K562 (cell line): Measurements from ENCODE around the gene SVIL. TPM values are rescaled to one million over a fixed set of nuclear protein-coding genes. Genes with fewer than 3 reads are reported as not detected.

Source experiments
- polyA plus RNA-seq, 8 experiments: library from polyadenylated mRNA; depleted of rRNA in 4 of 8; stranded (reverse) in 5 of 8; unstranded in 3 of 8; fragments of >200 nt; fragmentation: Nextera tagmentation in 2 of 8; fragmentation: Illumina TruSeq in 1 of 8; extraction: Ambion mirVana in 2 of 8; extraction: Trizol in 1 of 8; gene quantifications; 2 replicates each; pipeline versions ENCODE4 v1.2.1 to v1.2.3, GENCODE V29; 2011 to 2014; ENCODE audit warnings: inconsistent platforms in 1 of 8, missing spikeins in 1 of 8
- total RNA-seq, 7 experiments: library from RNA; depleted of rRNA in 6 of 7; stranded (reverse); fragments of >200 nt in 6 of 7; fragmentation: Illumina TruSeq in 2 of 7; extraction: Trizol in 2 of 7; gene quantifications; 2 replicates each; pipeline versions ENCODE4 v1.2.1 to v1.2.3, GENCODE V29; 2011 to 2021; ENCODE audit warnings: low replicate concordance in 1 of 7
- TF ChIP-seq, protein P1 (sequence below): fragments of 450-650 bp; IDR thresholded peaks from 2 replicates; pipeline ENCODE4 v1.6.1; 2016; ENCODE audit warnings: low read depth

The SVIL gene
- total and polyA plus RNA-seq, 9 of the 15 experiments (the other 6 are each of a cell fraction or from before 2014, with no cell fraction given): under 0.01 to 0.18 (median 0.05) TPM; not detected in 3

DNA sequence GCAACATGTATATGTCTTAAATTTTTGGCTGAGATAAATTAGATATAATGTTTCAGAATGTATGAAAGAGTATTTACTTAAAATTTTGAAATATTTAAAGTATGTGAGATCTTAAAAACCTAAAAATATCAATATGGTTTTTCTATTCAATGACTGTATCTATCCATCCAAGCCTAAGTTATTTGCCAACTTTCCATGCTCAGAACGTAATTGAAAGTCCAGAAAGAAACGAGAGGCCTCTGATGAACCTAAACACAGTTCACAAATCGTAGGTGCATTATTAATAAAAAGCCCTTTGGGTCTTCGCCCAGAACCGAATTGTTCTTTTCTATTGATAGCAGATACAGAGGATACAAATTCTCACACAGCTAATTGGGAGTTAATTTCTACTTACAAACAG, 6.5 kb downstream of the SVIL start (continued):
- TF ChIP-seq, protein P1, sequence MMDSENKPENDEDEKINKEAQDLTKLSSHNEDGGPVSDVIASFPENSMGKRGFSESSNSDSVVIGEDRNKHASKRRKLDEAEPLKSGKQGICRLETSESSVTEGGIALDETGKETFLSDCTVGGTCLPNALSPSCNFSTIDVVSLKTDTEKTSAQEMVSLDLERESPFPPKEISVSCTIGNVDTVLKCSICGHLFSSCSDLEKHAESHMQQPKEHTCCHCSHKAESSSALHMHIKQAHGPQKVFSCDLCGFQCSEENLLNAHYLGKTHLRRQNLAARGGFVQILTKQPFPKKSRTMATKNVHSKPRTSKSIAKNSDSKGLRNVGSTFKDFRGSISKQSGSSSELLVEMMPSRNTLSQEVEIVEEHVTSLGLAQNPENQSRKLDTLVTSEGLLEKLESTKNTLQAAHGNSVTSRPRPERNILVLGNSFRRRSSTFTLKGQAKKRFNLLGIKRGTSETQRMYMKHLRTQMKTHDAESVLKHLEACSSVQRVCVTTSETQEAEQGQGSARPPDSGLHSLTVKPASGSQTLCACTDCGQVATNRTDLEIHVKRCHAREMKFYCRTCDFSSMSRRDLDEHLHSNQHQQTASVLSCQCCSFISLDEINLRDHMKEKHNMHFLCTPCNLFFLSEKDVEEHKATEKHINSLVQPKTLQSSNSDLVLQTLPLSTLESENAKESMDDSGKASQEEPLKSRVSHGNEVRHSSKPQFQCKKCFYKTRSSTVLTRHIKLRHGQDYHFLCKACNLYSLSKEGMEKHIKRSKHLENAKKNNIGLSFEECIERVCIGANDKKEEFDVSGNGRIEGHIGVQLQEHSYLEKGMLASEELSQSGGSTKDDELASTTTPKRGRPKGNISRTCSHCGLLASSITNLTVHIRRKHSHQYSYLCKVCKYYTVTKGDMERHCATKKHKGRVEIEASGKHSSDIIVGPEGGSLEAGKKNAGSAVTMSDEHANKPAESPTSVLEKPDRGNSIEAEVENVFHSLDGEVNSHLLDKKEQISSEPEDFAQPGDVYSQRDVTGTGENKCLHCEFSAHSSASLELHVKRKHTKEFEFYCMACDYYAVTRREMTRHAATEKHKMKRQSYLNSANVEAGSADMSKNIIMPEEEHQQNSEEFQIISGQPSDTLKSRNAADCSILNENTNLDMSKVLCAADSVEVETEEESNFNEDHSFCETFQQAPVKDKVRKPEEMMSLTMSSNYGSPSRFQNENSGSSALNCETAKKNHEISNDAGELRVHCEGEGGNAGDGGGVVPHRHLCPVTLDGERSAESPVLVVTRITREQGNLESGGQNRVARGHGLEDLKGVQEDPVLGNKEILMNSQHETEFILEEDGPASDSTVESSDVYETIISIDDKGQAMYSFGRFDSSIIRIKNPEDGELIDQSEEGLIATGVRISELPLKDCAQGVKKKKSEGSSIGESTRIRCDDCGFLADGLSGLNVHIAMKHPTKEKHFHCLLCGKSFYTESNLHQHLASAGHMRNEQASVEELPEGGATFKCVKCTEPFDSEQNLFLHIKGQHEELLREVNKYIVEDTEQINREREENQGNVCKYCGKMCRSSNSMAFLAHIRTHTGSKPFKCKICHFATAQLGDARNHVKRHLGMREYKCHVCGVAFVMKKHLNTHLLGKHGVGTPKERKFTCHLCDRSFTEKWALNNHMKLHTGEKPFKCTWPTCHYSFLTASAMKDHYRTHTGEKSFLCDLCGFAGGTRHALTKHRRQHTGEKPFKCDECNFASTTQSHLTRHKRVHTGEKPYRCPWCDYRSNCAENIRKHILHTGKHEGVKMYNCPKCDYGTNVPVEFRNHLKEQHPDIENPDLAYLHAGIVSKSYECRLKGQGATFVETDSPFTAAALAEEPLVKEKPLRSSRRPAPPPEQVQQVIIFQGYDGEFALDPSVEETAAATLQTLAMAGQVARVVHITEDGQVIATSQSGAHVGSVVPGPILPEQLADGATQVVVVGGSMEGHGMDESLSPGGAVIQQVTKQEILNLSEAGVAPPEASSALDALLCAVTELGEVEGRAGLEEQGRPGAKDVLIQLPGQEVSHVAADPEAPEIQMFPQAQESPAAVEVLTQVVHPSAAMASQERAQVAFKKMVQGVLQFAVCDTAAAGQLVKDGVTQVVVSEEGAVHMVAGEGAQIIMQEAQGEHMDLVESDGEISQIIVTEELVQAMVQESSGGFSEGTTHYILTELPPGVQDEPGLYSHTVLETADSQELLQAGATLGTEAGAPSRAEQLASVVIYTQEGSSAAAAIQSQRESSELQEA: no peak
